Vagina (tissue), 2 donors: ENCODE results near the gene MBNL2. TPM values are rescaled to one million over a fixed set of nuclear protein-coding genes. Genes with fewer than 3 reads are reported as not detected.

Source experiments
- DNase-seq, 2 donors: peaks; one replicate each; pipeline ENCODE4 v3.0.0-alpha.2; 2017; ENCODE audit errors: extremely low spot score in 2 of 2
- H3K27ac ChIP-seq: fragments of 200-600 bp; sonication (generic); one replicate; pipeline ENCODE4 v1.5.1; 2019
- H3K27me3 ChIP-seq: fragments of 200-600 bp; sonication (generic); one replicate; pipeline ENCODE4 v1.5.1; 2019
- H3K36me3 ChIP-seq, 2 donors: fragments of 200-600 bp; sonication (generic); one replicate each; pipeline ENCODE4 v1.5.1; 2017 to 2019
- H3K4me1 ChIP-seq: fragments of 200-600 bp; sonication (generic); one replicate; pipeline ENCODE4 v1.5.1; 2019
- H3K4me3 ChIP-seq, 2 donors: fragments of 200-600 bp; sonication (generic); 1 replicate in 1 of 2; 2 replicates in 1 of 2; pipeline ENCODE4 v1.5.1; 2016 to 2019
- H3K9me3 ChIP-seq: fragments of 200-600 bp; sonication (generic); one replicate; pipeline ENCODE4 v1.5.1; 2019
- POLR2A ChIP-seq, 2 donors: fragments of 450-650 bp; IDR thresholded peaks; one replicate each; pipeline ENCODE4 v1.6.1; 2017; ENCODE audit warnings: antibody characterized with exemption in 2 of 2, mild to moderate bottlenecking in 2 of 2, moderate library complexity in 2 of 2
- POLR2AphosphoS5 ChIP-seq, 2 donors: sonication (generic); formaldehyde crosslinking; IDR thresholded peaks; one replicate each; pipeline ENCODE4 v1.9.0; 2017; ENCODE audit warnings: antibody characterized with exemption in 2 of 2, mild to moderate bottlenecking in 2 of 2, low read depth in 1 of 2; ENCODE audit not compliant: insufficient read depth in 1 of 2
- intact Hi-C: fragments of 100-400 bp; cut with DNase I; formaldehyde crosslinking; loops from one replicate; pipeline ENCODE4 v1.15.1; 2023
- total RNA-seq: library from RNA; depleted of rRNA; stranded (reverse); fragments of >200 nt; gene quantifications from one replicate; pipeline ENCODE4 v1.2.3, GENCODE V29; 2016
- TF ChIP-seq, protein P1 (sequence below), 3 experiments: fragments of 450-650 bp in 2 of 3; fragments of 200-600 bp in 1 of 3; sonication (generic) in 1 of 3; IDR thresholded peaks; one replicate each; pipeline ENCODE4 v1.5.1; 2017 to 2019; ENCODE audit warnings: antibody characterized with exemption in 3 of 3, mild to moderate bottlenecking in 2 of 3, moderate library complexity in 2 of 3

Gene MBNL2
- total RNA-seq, 1 donor from 2014 or later = 63.1 TPM

DNA sequence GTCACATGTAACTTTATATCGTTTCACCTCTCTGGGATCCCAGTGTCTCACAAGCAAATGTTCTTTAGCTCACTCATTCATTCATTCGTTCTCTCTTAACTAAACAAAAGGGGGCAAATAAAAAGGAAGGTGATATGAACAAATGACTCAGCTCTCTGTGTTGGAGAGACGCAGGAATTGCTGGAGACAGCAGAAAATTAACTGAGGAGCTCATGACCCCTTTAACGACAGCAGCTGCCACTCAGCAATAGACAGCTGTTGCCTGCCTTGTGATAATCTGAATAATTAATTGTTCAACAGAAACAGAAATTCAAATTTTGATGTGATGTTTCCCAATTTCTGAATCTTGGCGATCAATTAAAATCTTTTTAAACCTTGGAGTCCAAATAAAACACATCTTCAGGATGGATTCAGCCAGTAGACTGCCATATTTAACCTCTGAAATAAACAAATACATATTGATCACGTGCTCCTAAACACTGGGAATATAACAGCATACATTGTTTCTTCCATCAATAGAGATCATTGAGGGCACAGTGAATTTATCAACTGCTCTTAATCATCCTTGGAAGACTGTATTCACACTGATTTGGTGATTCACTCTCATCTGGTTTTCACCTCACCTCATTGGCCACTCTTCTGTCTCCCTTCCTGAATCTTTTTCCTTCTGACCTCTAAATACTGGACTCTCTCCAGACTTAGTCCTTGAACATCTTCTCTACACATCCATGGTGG, 63.3 kb downstream of the MBNL2 start:
- Histone ChIP-seq H3K4me1 (peaks cover 92% of the 10 kb centered on the region), H3K27me3 (no peaks in the 10 kb centered on the region), H3K27ac (no peak overlapping the region), H3K9me3 (no peaks in the 10 kb centered on the region), H3K36me3 (no peaks in the 10 kb centered on the region), H3K4me3 (no peak overlapping the region)
- no peak for DNase-seq
- TF ChIP-seq POLR2A (IDR thresholded peaks at IDR 0.05) = no peak
- TF ChIP-seq, protein P1, sequence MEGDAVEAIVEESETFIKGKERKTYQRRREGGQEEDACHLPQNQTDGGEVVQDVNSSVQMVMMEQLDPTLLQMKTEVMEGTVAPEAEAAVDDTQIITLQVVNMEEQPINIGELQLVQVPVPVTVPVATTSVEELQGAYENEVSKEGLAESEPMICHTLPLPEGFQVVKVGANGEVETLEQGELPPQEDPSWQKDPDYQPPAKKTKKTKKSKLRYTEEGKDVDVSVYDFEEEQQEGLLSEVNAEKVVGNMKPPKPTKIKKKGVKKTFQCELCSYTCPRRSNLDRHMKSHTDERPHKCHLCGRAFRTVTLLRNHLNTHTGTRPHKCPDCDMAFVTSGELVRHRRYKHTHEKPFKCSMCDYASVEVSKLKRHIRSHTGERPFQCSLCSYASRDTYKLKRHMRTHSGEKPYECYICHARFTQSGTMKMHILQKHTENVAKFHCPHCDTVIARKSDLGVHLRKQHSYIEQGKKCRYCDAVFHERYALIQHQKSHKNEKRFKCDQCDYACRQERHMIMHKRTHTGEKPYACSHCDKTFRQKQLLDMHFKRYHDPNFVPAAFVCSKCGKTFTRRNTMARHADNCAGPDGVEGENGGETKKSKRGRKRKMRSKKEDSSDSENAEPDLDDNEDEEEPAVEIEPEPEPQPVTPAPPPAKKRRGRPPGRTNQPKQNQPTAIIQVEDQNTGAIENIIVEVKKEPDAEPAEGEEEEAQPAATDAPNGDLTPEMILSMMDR (IDR thresholded peaks at IDR 0.05) = no peak
- no peak for TF ChIP-seq POLR2AphosphoS5 (IDR thresholded peaks at IDR 0.05; ENCODE audit: insufficient read depth in 1 of 2, low read depth in 1 of 2)
- intact Hi-C loops = no loop called here

DNA sequence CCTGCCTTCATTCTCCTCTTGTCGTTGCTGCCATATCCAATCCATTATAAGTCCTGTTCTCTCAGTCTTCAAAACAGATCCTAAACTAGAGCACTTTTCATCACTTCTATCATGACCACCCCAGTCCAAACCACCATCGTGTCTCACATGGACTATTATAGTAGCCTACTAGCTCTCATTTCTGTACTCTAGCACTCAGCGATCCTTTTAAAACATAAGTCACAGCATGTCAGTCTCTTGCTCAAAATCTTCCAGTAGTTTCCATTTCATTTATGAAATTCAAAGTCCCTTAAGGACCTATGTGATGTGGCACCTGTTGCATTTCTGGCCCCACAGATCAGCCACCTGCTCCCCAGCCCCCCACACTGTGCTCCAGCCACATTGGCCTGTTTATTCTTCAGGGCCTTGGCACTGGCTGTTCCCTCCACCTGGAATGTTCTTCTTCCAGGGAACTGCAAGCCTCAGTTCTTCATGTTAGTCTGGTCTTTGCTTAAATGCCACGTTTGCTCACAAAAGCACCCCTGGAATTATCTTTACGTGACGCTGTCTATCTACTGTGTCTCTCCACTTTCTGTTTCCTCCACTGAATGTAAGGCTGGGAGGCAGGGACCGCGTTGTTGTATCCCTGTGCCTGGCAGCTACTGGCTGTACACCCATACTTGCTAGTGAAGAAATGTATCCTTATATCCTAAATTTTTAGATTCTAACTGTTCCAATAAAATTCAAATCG, 64.3 kb downstream of the MBNL2 start:
- DNase-seq = no peak
- no peak overlapping the region for H3K4me3 ChIP-seq
- no peaks in the 10 kb centered on the region for H3K9me3 ChIP-seq
- no peak overlapping the region for H3K27ac ChIP-seq
- no peaks in the 10 kb centered on the region for H3K27me3 ChIP-seq
- H3K4me1 ChIP-seq = peaks cover 82% of the 10 kb centered on the region
- intact Hi-C loops = no loop called here
- H3K36me3 ChIP-seq = no peaks in the 10 kb centered on the region
- TF ChIP-seq POLR2A (IDR thresholded peaks at IDR 0.05) = no peak
- TF ChIP-seq, protein P1 (IDR thresholded peaks at IDR 0.05) = no peak
- no peak for TF ChIP-seq POLR2AphosphoS5 (IDR thresholded peaks at IDR 0.05; ENCODE audit: insufficient read depth in 1 of 2, low read depth in 1 of 2)

DNA sequence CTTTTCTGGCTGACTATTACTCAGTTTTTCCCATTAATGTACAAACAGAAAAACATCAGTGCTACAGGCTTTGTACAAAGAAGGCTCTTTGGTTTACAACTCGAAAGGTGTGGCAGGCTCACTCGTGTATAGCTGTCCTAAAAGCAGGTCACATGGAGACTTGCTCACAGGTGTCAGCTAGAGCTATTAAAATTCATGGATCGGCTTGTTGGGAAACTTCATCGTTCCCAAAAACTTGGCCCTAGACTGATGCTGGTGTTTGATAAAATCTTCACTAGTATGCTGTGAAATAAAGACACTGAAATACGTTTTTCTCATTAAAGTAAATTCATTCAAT, 64.9 kb downstream of the MBNL2 start:
- Histone ChIP-seq H3K4me1 (peaks cover 76% of the 10 kb centered on the region), H3K27ac (no peak overlapping the region), H3K4me3 (no peak overlapping the region), H3K27me3 (no peaks in the 10 kb centered on the region), H3K36me3 (no peaks in the 10 kb centered on the region), H3K9me3 (no peaks in the 10 kb centered on the region)
- intact Hi-C loops = no loop called here
- DNase-seq = no peak
- TF ChIP-seq, protein P1 (IDR thresholded peaks at IDR 0.05) = no peak
- TF ChIP-seq POLR2A (IDR thresholded peaks at IDR 0.05) (no peak), POLR2AphosphoS5 (IDR thresholded peaks at IDR 0.05; ENCODE audit: insufficient read depth in 1 of 2, low read depth in 1 of 2) (no peak)

DNA sequence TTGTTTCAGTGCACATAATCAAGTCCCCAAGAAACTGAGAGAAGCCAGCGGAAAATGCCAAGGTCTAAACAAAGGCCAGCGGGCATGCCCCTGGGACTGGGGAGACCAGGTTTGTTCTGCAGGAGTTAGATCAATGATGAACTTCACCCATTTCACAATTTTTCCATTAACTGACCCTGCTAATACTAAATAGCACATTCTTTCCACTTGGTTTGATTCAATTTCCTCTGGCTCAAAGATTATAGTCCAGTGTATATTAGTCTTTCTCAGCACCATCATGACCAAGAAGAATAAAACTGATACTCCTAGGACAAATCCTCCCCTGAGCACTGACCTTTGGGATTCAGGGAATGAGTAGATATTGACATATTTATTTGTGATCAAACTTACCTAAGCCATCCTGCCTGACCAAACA, 66.4 kb downstream of the MBNL2 start:
- no peak overlapping the region for H3K4me3 ChIP-seq
- intact Hi-C loops = no loop called here
- no peak overlapping the region for H3K27ac ChIP-seq
- peaks cover 62% of the 10 kb centered on the region for H3K4me1 ChIP-seq
- H3K36me3 ChIP-seq = no peaks in the 10 kb centered on the region
- TF ChIP-seq POLR2AphosphoS5 (IDR thresholded peaks at IDR 0.05; ENCODE audit: insufficient read depth in 1 of 2, low read depth in 1 of 2) = no peak
- no peak for TF ChIP-seq POLR2A (IDR thresholded peaks at IDR 0.05)
- TF ChIP-seq, protein P1 (IDR thresholded peaks at IDR 0.05) = no peak
- H3K27me3 ChIP-seq = no peaks in the 10 kb centered on the region
- no peak for DNase-seq
- no peaks in the 10 kb centered on the region for H3K9me3 ChIP-seq
